ENCODE measurements around the gene ADARB1.

The ADARB1 gene

DNA sequence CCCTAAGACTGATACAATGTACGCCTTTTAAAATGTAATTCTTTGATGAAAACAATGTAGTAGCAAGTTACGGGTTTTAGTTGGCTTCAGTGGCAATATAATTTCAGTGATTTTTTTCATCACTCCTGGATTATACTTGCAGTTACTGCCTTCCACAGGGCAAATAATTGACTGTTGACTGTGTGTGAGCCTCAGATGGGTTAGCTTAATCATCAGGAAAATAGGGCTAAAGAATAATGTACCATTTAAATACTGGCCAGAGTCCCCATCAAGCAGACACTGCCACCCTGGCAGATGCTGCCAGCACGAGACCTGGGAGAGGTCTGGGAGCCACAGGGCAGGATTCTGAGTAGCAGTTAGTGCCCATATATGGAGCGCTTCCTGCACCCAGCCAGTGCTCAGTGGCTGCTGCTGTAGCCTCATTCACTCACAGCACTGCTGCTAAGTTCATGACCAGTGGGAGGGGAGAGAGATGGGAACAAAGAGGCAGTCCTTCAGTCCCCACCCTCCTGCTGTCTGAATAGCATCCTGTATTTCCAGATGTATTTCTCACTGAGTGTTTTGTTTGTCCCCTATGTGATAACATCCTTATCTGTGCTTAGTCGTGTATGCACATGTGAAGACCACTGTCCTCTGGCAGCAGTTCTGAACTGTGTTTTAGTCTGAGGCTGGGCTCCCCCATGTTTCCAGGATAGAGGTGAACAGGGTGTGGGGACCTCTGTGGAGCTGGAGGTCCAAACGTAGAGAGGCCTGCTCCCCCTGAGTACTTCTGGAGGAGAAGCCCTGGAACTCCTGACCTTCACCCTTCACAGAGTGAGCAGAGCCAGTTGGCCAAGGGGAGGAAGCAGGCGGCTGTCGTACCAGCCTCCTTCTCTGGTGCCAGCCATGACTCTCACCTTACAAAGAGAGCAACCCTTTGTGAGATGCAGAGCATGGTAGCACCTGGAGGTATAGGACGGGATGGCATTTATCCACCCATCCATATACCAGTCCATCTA is 80.4 kb downstream of the ADARB1 start:
- DNase-seq (ENCODE audit: low spot score) (no peak), ATAC-seq (ENCODE audit: low read depth) (peak; percentile 57; the same call in 2 of the 3 replicates)
- H3K27ac ChIP-seq (ENCODE audit: poor library complexity, severe bottlenecking), result no peak overlapping the region
- no peaks in the 10 kb centered on the region for H3K4me1 ChIP-seq (ENCODE audit: insufficient read depth, poor library complexity, severe bottlenecking)
- no peaks in the 10 kb centered on the region for H3K36me3 ChIP-seq (ENCODE audit: low read depth)
- no peaks in the 10 kb centered on the region for H3K27me3 ChIP-seq (ENCODE audit: insufficient read depth, poor library complexity, severe bottlenecking)
- TF ChIP-seq, protein P1, sequence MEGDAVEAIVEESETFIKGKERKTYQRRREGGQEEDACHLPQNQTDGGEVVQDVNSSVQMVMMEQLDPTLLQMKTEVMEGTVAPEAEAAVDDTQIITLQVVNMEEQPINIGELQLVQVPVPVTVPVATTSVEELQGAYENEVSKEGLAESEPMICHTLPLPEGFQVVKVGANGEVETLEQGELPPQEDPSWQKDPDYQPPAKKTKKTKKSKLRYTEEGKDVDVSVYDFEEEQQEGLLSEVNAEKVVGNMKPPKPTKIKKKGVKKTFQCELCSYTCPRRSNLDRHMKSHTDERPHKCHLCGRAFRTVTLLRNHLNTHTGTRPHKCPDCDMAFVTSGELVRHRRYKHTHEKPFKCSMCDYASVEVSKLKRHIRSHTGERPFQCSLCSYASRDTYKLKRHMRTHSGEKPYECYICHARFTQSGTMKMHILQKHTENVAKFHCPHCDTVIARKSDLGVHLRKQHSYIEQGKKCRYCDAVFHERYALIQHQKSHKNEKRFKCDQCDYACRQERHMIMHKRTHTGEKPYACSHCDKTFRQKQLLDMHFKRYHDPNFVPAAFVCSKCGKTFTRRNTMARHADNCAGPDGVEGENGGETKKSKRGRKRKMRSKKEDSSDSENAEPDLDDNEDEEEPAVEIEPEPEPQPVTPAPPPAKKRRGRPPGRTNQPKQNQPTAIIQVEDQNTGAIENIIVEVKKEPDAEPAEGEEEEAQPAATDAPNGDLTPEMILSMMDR (IDR thresholded peaks at IDR 0.05; ENCODE audit: poor library complexity, severe bottlenecking), result no peak
- H3K4me3 ChIP-seq (ENCODE audit: severe bottlenecking), result no peak overlapping the region
- H3K9me3 ChIP-seq (ENCODE audit: severe bottlenecking), result no peaks in the 10 kb centered on the region

DNA sequence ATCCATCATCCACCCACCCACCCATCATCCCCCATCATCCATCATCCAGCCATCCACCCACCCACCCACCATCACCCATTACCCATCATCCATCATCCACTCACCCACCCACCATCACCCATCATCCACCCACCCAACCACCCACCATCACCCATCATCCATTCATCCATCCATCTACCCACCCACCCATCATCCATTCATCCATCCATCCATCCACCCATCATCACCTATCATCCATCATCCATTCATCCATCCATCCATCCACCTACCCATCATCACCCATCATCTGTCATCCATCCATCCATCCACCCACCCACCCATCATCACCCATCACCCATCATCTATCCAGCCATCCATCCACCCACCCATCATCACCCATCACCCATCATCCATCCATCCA is 81.5 kb downstream of the ADARB1 start:
- TF ChIP-seq, protein P1 (IDR thresholded peaks at IDR 0.05; ENCODE audit: poor library complexity, severe bottlenecking), result no peak
- ATAC-seq (ENCODE audit: low read depth), result no peak
- H3K9me3 ChIP-seq (ENCODE audit: severe bottlenecking), result no peaks in the 10 kb centered on the region
- no peaks in the 10 kb centered on the region for H3K36me3 ChIP-seq (ENCODE audit: low read depth)
- DNase-seq (ENCODE audit: low spot score), result no peak
- no peak overlapping the region for H3K4me3 ChIP-seq (ENCODE audit: severe bottlenecking)
- H3K4me1 ChIP-seq (ENCODE audit: insufficient read depth, poor library complexity, severe bottlenecking), result no peaks in the 10 kb centered on the region
- no peak overlapping the region for H3K27ac ChIP-seq (ENCODE audit: poor library complexity, severe bottlenecking)
- no peaks in the 10 kb centered on the region for H3K27me3 ChIP-seq (ENCODE audit: insufficient read depth, poor library complexity, severe bottlenecking)

GRCh38 chr21:45156459-45156858 is 82.1 kb downstream of the ADARB1 start:
- Histone ChIP-seq H3K4me3 (ENCODE audit: severe bottlenecking) (no peak overlapping the region), H3K27me3 (ENCODE audit: insufficient read depth, poor library complexity, severe bottlenecking) (no peaks in the 10 kb centered on the region), H3K36me3 (ENCODE audit: low read depth) (no peaks in the 10 kb centered on the region), H3K9me3 (ENCODE audit: severe bottlenecking) (no peaks in the 10 kb centered on the region), H3K4me1 (ENCODE audit: insufficient read depth, poor library complexity, severe bottlenecking) (no peaks in the 10 kb centered on the region), H3K27ac (ENCODE audit: poor library complexity, severe bottlenecking) (no peak overlapping the region)
- DNase-seq (ENCODE audit: low spot score), result no peak
- ATAC-seq (ENCODE audit: low read depth), result no peak
- TF ChIP-seq, protein P1 (IDR thresholded peaks at IDR 0.05; ENCODE audit: poor library complexity, severe bottlenecking), result no peak

DNA sequence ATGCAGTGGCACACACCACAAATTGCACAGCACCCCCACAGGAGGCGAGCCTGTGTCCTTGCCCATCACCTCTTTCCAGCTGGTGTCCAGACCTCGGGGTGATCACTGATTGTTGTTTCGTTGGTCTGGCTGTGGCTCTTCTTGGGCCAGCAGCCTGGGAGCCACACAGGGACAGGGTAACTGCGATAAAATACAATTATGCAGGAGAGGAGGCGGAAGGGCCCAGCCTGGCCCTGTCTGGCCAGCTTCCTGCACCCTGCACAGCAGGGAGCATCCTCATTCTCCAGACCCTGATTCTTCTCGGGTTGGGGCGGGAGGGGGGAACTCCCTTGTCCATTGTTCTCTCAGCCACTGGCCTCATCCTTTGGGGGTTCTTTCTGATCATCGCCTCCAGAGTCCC is 83.6 kb downstream of the ADARB1 start:
- DNase-seq (ENCODE audit: low spot score) (no peak), ATAC-seq (ENCODE audit: low read depth) (no peak)
- no peak overlapping the region for H3K27ac ChIP-seq (ENCODE audit: poor library complexity, severe bottlenecking)
- H3K27me3 ChIP-seq (ENCODE audit: insufficient read depth, poor library complexity, severe bottlenecking), result no peaks in the 10 kb centered on the region
- no peak overlapping the region for H3K4me3 ChIP-seq (ENCODE audit: severe bottlenecking)
- no peaks in the 10 kb centered on the region for H3K4me1 ChIP-seq (ENCODE audit: insufficient read depth, poor library complexity, severe bottlenecking)
- no peaks in the 10 kb centered on the region for H3K36me3 ChIP-seq (ENCODE audit: low read depth)
- TF ChIP-seq, protein P1 (IDR thresholded peaks at IDR 0.05; ENCODE audit: poor library complexity, severe bottlenecking), result no peak
- H3K9me3 ChIP-seq (ENCODE audit: severe bottlenecking), result no peaks in the 10 kb centered on the region

Data from RWPE2 (cell line).